IMR-90 (cell line): Measurements from ENCODE around the gene MRPS21. TPM values are rescaled to one million over a fixed set of nuclear protein-coding genes. Genes with fewer than 3 reads are reported as not detected.
A peak's percentile ranks its signal among the peaks of the same experiment; 100 is the strongest.

Source experiments
- ATAC-seq: fragments of 200-7000 bp; cut with Tn5 transposase; 2 replicates; pipeline ENCODE4 v1.9.1; 2020; ENCODE audit warnings: low read depth, mild to moderate bottlenecking, moderate library complexity
- BruUV-seq: library from RNA; stranded (reverse); fragments of 400-500 nt; replicated peaks from 2 replicates; lab custom pipeline; 2021; lab: Mats Ljungman, UMichigan
- CTCF ChIA-PET: fragments of 300-600 bp; formaldehyde crosslinking; extraction: SDS; loops from one replicate; lab custom pipeline; 2021; ENCODE audit warnings: antibody characterized with exemption; lab: Yijun Ruan, JAX
- POLR2A ChIA-PET: fragments of 300-600 bp; sonication (Branson Sonifier 250); formaldehyde crosslinking; loops from one replicate; lab custom pipeline; 2022; ENCODE audit warnings: antibody characterized with exemption; ENCODE audit not compliant: unreplicated experiment; lab: Charles Lee
- DNase-seq: peaks from one replicate; pipeline ENCODE4 v3.0.0; 2013
- H2AFZ ChIP-seq: replicated peaks from 2 replicates; pipeline ENCODE3; 2013; ENCODE audit warnings: low read length, mild to moderate bottlenecking; ENCODE audit not compliant: poor library complexity
- H2AK5ac ChIP-seq: 2 replicates; pipeline ENCODE4 v1.6.1; 2013; ENCODE audit warnings: low read depth, low read length, inconsistent platforms
- H2AK9ac ChIP-seq: replicated peaks from 2 replicates; pipeline ENCODE3; 2013; ENCODE audit warnings: mild to moderate bottlenecking, low read depth, low read length, moderate library complexity; ENCODE audit not compliant: poor library complexity
- H2BK120ac ChIP-seq: 2 replicates; pipeline ENCODE4 v1.6.1; 2013; ENCODE audit warnings: low read depth, low read length, inconsistent platforms
- H2BK15ac ChIP-seq: 3 replicates; pipeline ENCODE4 v1.6.1; 2013; ENCODE audit warnings: low read depth, low read length, inconsistent platforms
- H2BK20ac ChIP-seq: 2 replicates; pipeline ENCODE4 v1.6.1; 2013; ENCODE audit warnings: low read depth, mild to moderate bottlenecking, inconsistent platforms, low read length, moderate library complexity
- H2BK5ac ChIP-seq: 2 replicates; pipeline ENCODE4 v1.6.1; 2013; ENCODE audit warnings: mild to moderate bottlenecking, low read depth, low read length, inconsistent platforms; ENCODE audit not compliant: poor library complexity, severe bottlenecking
- H3K14ac ChIP-seq: replicated peaks from 2 replicates; pipeline ENCODE4 v1.6.1; 2013; ENCODE audit warnings: low read depth, low read length, inconsistent platforms
- H3K18ac ChIP-seq: 2 replicates; pipeline ENCODE4 v1.6.1; 2013; ENCODE audit warnings: low read depth, low read length, control low read depth
- H3K23ac ChIP-seq: 2 replicates; pipeline ENCODE4 v1.6.1; 2013; ENCODE audit warnings: low read depth, low read length, inconsistent platforms
- H3K27ac ChIP-seq: 2 replicates; pipeline ENCODE4 v1.5.1; 2013; ENCODE audit warnings: mild to moderate bottlenecking, control low read depth, low read length; ENCODE audit not compliant: insufficient read depth
- H3K27me3 ChIP-seq: 2 replicates; pipeline ENCODE4 v1.6.1; 2013; ENCODE audit warnings: low read length; ENCODE audit not compliant: control insufficient read depth, insufficient read depth
- H3K36me3 ChIP-seq: 2 replicates; pipeline ENCODE4 v1.6.1; 2013; ENCODE audit warnings: low read length, mixed read lengths; ENCODE audit not compliant: control insufficient read depth, insufficient read depth
- H3K4ac ChIP-seq: 2 replicates; pipeline ENCODE4 v1.6.1; 2013; ENCODE audit warnings: low read depth, low read length, inconsistent platforms
- H3K4me1 ChIP-seq: 2 replicates; pipeline ENCODE4 v1.6.1; 2013; ENCODE audit warnings: low read length, mixed read lengths; ENCODE audit not compliant: control insufficient read depth, insufficient read depth
- H3K4me2 ChIP-seq: 2 replicates; pipeline ENCODE4 v1.6.1; 2013; ENCODE audit warnings: low read depth, mild to moderate bottlenecking, control low read depth, low read length, moderate library complexity
- H3K4me3 ChIP-seq: 2 replicates; pipeline ENCODE4 v1.5.1; 2013; ENCODE audit warnings: low read depth, mild to moderate bottlenecking, control low read depth, low read length, moderate library complexity; ENCODE audit not compliant: insufficient read depth
- H3K56ac ChIP-seq: 2 replicates; pipeline ENCODE4 v1.6.1; 2013; ENCODE audit warnings: low read length, inconsistent platforms; ENCODE audit not compliant: insufficient read depth; ENCODE audit errors: extremely low read depth
- H3K79me1 ChIP-seq, 2 experiments: 2 replicates each; pipeline ENCODE4 v1.6.1; 2013; ENCODE audit warnings: low read length in 2 of 2, inconsistent platforms in 1 of 2, low read depth in 1 of 2
- H3K9ac ChIP-seq: 2 replicates; pipeline ENCODE4 v1.6.1; 2013; ENCODE audit warnings: low read depth, low read length, control low read depth
- H3K9me1 ChIP-seq: 2 replicates; pipeline ENCODE4 v1.6.1; 2013; ENCODE audit warnings: low read length, inconsistent platforms; ENCODE audit not compliant: insufficient read depth
- H3K9me3 ChIP-seq: 2 replicates; pipeline ENCODE4 v1.6.1; 2013; ENCODE audit warnings: low read length; ENCODE audit not compliant: control insufficient read depth, insufficient read depth
- H4K20me1 ChIP-seq: 2 replicates; pipeline ENCODE4 v1.6.1; 2013; ENCODE audit warnings: low read length, inconsistent platforms; ENCODE audit not compliant: insufficient read depth
- H4K5ac ChIP-seq: 2 replicates; pipeline ENCODE4 v1.6.1; 2013; ENCODE audit warnings: mild to moderate bottlenecking, low read depth, low read length, control low read depth
- H4K8ac ChIP-seq, 2 experiments: 2 replicates each; pipeline ENCODE4 v1.6.1; 2013; ENCODE audit warnings: low read depth in 2 of 2, low read length in 2 of 2, control low read depth in 1 of 2, inconsistent platforms in 1 of 2
- H4K91ac ChIP-seq: 2 replicates; pipeline ENCODE4 v1.6.1; 2013; ENCODE audit warnings: low read depth, low read length, inconsistent platforms; ENCODE audit not compliant: insufficient read depth
- CHD1 ChIP-seq: IDR thresholded peaks from 2 replicates; pipeline ENCODE4 v1.6.1; 2012; ENCODE audit warnings: low read depth, low read length, improper control_type of control experiment
- CTCF ChIP-seq: conservative IDR thresholded peaks from 2 replicates; pipeline ENCODE4 v1.5.1; 2012; ENCODE audit warnings: mild to moderate bottlenecking, low read depth, low read length, improper control_type of control experiment
- ELK1 ChIP-seq: fragments of 150-350 bp; IDR thresholded peaks from 2 replicates; pipeline ENCODE4 v1.6.1; 2016; ENCODE audit warnings: low read depth, mild to moderate bottlenecking, low read length, moderate library complexity, borderline replicate concordance
- FOS ChIP-seq: fragments of 150-350 bp; IDR thresholded peaks from 2 replicates; pipeline ENCODE4 v1.6.1; 2016; ENCODE audit warnings: low read depth, low read length
- NFE2L2 ChIP-seq: fragments of 150-350 bp; IDR thresholded peaks from 2 replicates; pipeline ENCODE4 v1.6.1; 2016; ENCODE audit warnings: low read depth, mild to moderate bottlenecking, low read length
- SMC3 ChIP-seq: fragments of 150-350 bp; IDR thresholded peaks from 2 replicates; pipeline ENCODE4 v1.6.1; 2016; ENCODE audit warnings: low read depth, mild to moderate bottlenecking, antibody characterized with exemption, low read length, moderate library complexity
- USF2 ChIP-seq: fragments of 150-350 bp; IDR thresholded peaks from 2 replicates; pipeline ENCODE4 v1.6.1; 2017; ENCODE audit warnings: mild to moderate bottlenecking, antibody characterized with exemption, low read length, low read depth
- WGBS, 2 experiments: methylation state at CpG; one replicate each; pipeline versions ENCODE4 v1.1.5 to v1.1.7; 2013; ENCODE audit warnings: missing lambda C conversion rate in 2 of 2; ENCODE audit not compliant: insufficient read length in 1 of 2; ENCODE audit errors: extremely low coverage in 2 of 2; 5-methylcytosine and 5-hydroxymethylcytosine counted together
- dilution Hi-C: fragments of 300-500 bp; cut with HindIII; formaldehyde crosslinking; loops from one replicate; pipeline ENCODE4 v1.14.3; 2018; ENCODE audit warnings: low sequenced_read_pairs; ENCODE audit not compliant: unreplicated experiment
- in situ Hi-C: fragments of 300-500 bp; cut with MboI; formaldehyde crosslinking; loops from 3 replicates; pipeline ENCODE4 v1.14.3; 2019; ENCODE audit warnings: low sequenced_read_pairs, inconsistent platforms, mixed read lengths
- intact Hi-C: fragments of 100-400 bp; cut with micrococcal nuclease; formaldehyde crosslinking; loops from 2 replicates; pipeline ENCODE4 v1.10.0; 2022
- polyA plus RNA-seq, 3 experiments: library from polyadenylated mRNA; depleted of rRNA; stranded (reverse); fragments of >200 nt; gene quantifications; 2 replicates each; pipeline ENCODE4 v1.2.3, GENCODE V29; 2012; ENCODE audit warnings: low replicate concordance in 1 of 3
- total RNA-seq: library from RNA; depleted of rRNA; stranded (reverse); fragments of >200 nt; gene quantifications from 2 replicates; pipeline ENCODE4 v1.2.3, GENCODE V29; 2012

MRPS21 gene
- total and polyA plus RNA-seq, 2 of the 4 experiments (the other 2 are of a cell fraction), result 52.3 to 74.6 TPM

GRCh38 chr1:150273311-150273710, 20.4 kb upstream of the MRPS21 start:
- Histone ChIP-seq H2AK5ac (peak overlapping the region; percentile 69; the same call in 1 of the 2 replicates), H3K79me1 (peaks cover 4 to 20% of the 10 kb centered on the region in 2 experiments; a peak in 3 of 4 replicates), H3K9me3 (no peaks in the 10 kb centered on the region), H3K4me2 (peak overlapping the region; percentile 90), H2BK20ac (peak overlapping the region; percentile 54; the same call in 1 of the 2 replicates), H2BK15ac (peak overlapping the region; percentile 46; the same call in 1 of the 3 replicates), H3K36me3 (no peaks in the 10 kb centered on the region), H3K27ac (peak overlapping the region; percentile 52), H3K23ac (peak overlapping the region; percentile 80), H3K18ac (peak overlapping the region; percentile 42; the same call in 1 of the 2 replicates), H3K4me3 (peak overlapping the region; percentile 45), H4K8ac (peak overlapping the region; percentile 46 to 90; a peak in 3 of 4 replicates), H2BK5ac (peak overlapping the region; percentile 82), H4K5ac (peak overlapping the region; percentile 47), H4K91ac (peak overlapping the region; percentile 59; the same call in 1 of the 2 replicates), H2AK9ac (peak overlapping the region; percentile 75), H3K14ac (peak overlapping the region; percentile 90), H3K27me3 (no peaks in the 10 kb centered on the region), H4K20me1 (no peaks in the 10 kb centered on the region), H2AFZ (peak overlapping the region; percentile 82), H3K4ac (peak overlapping the region; percentile 86), H3K9ac (peak overlapping the region; percentile 67), H3K4me1 (peaks cover 4% of the 10 kb centered on the region; the same call in 1 of the 2 replicates), H3K9me1 (peaks cover 3% of the 10 kb centered on the region; the same call in 1 of the 2 replicates), H2BK120ac (peak overlapping the region; percentile 56), H3K56ac (peak overlapping the region; percentile 63; the same call in 1 of the 2 replicates)
- in situ Hi-C loops, result no loop called here
- dilution Hi-C loops, result no loop called here
- no peak for TF ChIP-seq CHD1
- no peak for TF ChIP-seq NFE2L2
- TF ChIP-seq FOS, result no peak
- no peak for TF ChIP-seq SMC3
- TF ChIP-seq CTCF, result no peak
- no peak for TF ChIP-seq ELK1
- no peak for TF ChIP-seq USF2
- no TSS peak for BruUV-seq
- no peak for ATAC-seq
- WGBS, 2 experiments, result no CpG with 5 or more reads among the region's 1 CpG
- intact Hi-C loops, result no loop called here
- DNase-seq, result peak; percentile 61
- POLR2A ChIA-PET, result interaction anchor here (0.8 to 1.8 kb wide), 2 partner anchors 9 to 17 kb away, joined by 5 to 6 read pairs; partner anchors contain the start of gene CIART
- CTCF ChIA-PET, result interaction anchor here (0.7 to 3.1 kb wide), 2 partner anchors 8 to 18 kb away, joined by 4 to 18 read pairs; no protein-coding TSS in a partner anchor
